BJ (cell line): Measurements from ENCODE around the gene RNF6. TPM values are rescaled to one million over a fixed set of nuclear protein-coding genes. Genes with fewer than 3 reads are reported as not detected.

Experiments used
- CTCF ChIA-PET: fragments of 350-600 bp; formaldehyde crosslinking; extraction: SDS; loops from one replicate; lab custom pipeline; 2021; ENCODE audit warnings: antibody characterized with exemption, inconsistent platforms; lab: Yijun Ruan, JAX
- POLR2A ChIA-PET: fragments of 300-600 bp; sonication (Branson Sonifier 250); formaldehyde crosslinking; extraction: SDS; loops from one replicate; lab custom pipeline; 2021; ENCODE audit warnings: antibody characterized with exemption; lab: Charles Lee
- DNase-seq: peaks from one replicate; pipeline ENCODE4 v3.0.0-alpha.2; 2011; ENCODE audit warnings: low read depth
- H3K27me3 ChIP-seq: 2 replicates; pipeline ENCODE4 v1.6.0; 2011; ENCODE audit warnings: low read length; ENCODE audit not compliant: control insufficient read depth, insufficient read depth
- H3K36me3 ChIP-seq: 2 replicates; pipeline ENCODE4 v1.5.1; 2011; ENCODE audit warnings: low read length; ENCODE audit not compliant: control insufficient read depth, insufficient read depth
- H3K4me3 ChIP-seq: 2 replicates; pipeline ENCODE4 v1.5.1; 2011; ENCODE audit warnings: low read depth, mild to moderate bottlenecking, control low read depth, low read length
- polyA minus RNA-seq: library from RNA; depleted of rRNA, polyadenylated mRNA; stranded (reverse); fragments of >200 nt; gene quantifications from 2 replicates; pipeline ENCODE4 v1.2.3, GENCODE V29; 2011; rRNA and poly(A)+ RNA removed
- polyA plus RNA-seq: library from polyadenylated mRNA; depleted of rRNA; stranded (reverse); fragments of >200 nt; gene quantifications from 2 replicates; pipeline ENCODE4 v1.2.3, GENCODE V29; 2011; rRNA removed
- TF ChIP-seq, protein P1 (sequence below): IDR thresholded peaks from 2 replicates; pipeline ENCODE4 v1.5.1; 2011; ENCODE audit warnings: low read depth, mild to moderate bottlenecking, control low read depth, inconsistent platforms, low read length, moderate library complexity; ENCODE audit not compliant: insufficient read depth

The RNF6 gene
- polyA plus RNA-seq (19.1 and 35.8 TPM in 2 replicates), polyA minus RNA-seq (18.0 and 19.1 TPM in 2 replicates)

DNA sequence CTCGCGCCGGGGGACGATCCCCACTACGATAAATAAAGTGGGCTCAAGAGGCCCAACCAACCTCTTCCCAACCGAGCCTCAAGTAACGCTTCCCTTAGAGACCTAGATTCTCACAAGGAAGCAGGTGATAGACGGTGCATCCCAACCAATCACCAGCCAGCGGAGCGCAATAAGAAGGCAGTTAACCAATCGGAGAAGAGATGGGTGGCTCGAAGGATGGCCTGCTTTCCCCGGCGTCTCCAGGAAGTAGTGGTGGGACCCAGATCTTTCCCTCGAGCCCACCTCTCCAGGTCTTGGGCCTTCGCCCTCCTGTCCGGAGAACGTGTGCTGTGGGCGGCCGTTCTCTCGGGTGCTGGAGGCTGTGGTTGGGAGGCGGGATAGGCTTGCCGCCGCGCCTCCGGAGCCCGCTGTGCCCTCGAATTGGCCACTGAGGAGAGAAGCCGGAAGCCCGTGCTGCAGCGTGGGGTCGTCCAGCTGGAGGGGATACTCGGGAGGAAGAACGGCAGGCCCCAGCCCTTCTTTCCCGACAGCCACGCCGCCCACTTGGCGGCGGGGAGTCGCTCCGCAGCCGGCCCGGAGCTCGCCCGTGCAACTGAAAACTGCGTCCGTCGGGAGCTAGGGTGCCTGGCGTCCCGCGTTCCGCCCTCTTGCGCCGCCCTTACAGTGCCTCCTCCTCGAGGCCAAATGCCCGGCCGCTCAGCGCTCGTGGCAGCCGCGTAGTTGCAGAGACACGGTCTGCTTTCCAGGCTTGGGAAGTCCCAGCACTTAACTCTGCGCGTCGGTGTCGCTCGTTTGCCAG, at the start of gene RNF6:
Gene RNF6, minus strand, starts transcription at position 594 of the 799 bp plus-strand sequence. CDS start 2,665 bp downstream, outside the sequence.
- POLR2A ChIA-PET: interaction anchor here (0.6 kb wide), 1 partner anchor 274 kb away, joined by 3 read pairs; no protein-coding TSS in a partner anchor
- TF ChIP-seq, protein P1, sequence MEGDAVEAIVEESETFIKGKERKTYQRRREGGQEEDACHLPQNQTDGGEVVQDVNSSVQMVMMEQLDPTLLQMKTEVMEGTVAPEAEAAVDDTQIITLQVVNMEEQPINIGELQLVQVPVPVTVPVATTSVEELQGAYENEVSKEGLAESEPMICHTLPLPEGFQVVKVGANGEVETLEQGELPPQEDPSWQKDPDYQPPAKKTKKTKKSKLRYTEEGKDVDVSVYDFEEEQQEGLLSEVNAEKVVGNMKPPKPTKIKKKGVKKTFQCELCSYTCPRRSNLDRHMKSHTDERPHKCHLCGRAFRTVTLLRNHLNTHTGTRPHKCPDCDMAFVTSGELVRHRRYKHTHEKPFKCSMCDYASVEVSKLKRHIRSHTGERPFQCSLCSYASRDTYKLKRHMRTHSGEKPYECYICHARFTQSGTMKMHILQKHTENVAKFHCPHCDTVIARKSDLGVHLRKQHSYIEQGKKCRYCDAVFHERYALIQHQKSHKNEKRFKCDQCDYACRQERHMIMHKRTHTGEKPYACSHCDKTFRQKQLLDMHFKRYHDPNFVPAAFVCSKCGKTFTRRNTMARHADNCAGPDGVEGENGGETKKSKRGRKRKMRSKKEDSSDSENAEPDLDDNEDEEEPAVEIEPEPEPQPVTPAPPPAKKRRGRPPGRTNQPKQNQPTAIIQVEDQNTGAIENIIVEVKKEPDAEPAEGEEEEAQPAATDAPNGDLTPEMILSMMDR: peak; percentile 16; the same call in 1 of the 2 replicates

DNA sequence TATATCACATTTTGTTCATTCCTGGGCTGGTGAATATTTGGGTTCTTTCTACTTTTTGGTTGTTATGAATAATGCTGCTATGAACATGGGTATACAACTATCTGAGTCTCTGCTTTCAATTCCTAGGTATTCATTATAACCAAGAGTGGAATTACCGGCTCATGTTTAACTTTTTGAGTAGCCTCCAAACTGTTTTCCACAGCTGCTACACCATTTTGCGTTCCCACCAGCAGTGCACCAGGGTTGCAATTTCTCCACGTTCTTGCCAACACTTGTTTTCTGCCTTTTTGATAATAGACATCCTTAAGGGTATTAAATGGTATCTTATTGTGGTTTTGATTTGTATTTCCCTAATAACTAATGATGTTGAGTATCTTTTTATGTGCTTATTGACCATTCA, 48.6 kb upstream of the RNF6 start:
- no peaks in the 10 kb centered on the region for H3K36me3 ChIP-seq
- POLR2A ChIA-PET: no interaction called here
- CTCF ChIA-PET: no interaction called here
- no peak for DNase-seq
- TF ChIP-seq, protein P1: no peak
- H3K27me3 ChIP-seq: no peaks in the 10 kb centered on the region
- H3K4me3 ChIP-seq: no peak overlapping the region

More for the DNA sequence above, at the start of gene RNF6:
- H3K4me3 ChIP-seq: peak within 1 kb of the TSS; percentile 71
- CTCF ChIA-PET: interaction anchor here (1.0 to 1.7 kb wide), 3 partner anchors 10 to 475 kb away, joined by 4 to 7 read pairs (median 7); no protein-coding TSS in a partner anchor
- no peaks in the 10 kb centered on the region for H3K27me3 ChIP-seq
- DNase-seq: peak; percentile 95
- peaks cover 6% of the 10 kb centered on the region for H3K36me3 ChIP-seq

DNA sequence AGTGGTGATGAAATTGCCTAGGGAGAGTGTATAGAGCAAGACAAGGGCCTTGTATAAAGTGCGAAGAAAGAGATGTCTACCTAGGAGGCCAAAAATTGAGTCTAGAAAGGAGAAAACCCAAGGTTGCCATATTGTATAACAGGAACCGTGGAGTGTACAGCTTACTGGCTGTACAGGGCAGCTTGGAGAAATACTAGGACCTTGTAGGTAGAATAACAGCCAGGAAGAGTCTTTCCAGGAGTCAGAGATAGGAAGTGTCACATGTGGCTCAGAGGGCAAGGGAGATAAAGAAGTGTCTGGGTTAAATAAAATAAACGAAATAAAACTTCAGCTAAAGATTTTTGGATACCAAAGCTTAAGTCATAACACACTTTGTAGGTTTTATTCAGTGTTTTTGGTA, 44.2 kb upstream of the RNF6 start:
- Histone ChIP-seq H3K36me3 (no peaks in the 10 kb centered on the region), H3K4me3 (no peak overlapping the region), H3K27me3 (no peaks in the 10 kb centered on the region)
- no peak for DNase-seq
- TF ChIP-seq, protein P1: no peak
- CTCF ChIA-PET: interaction anchor here (1.4 to 1.6 kb wide), 2 partner anchors 11 to 49 kb away, joined by 4 to 5 read pairs; no protein-coding TSS in a partner anchor
- POLR2A ChIA-PET: no interaction called here

DNA sequence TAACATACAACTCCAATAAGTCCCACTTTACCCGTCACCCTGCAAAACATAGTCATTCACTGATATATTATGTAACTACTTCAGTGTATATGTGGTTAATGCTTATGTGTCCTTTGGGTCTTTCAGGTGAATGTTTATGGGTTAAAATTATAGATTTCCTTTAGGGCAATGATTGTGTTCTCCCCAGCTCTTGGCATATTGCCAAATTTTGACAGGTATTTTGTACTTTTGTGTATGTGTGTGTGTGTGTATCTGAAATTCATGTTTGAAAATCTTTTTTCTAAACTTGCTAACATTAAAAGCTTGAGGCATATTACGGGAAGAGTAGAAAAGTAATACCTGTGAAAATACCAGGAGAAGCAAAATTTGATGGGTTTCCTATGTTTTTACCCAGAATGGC, 40.0 kb upstream of the RNF6 start:
- H3K36me3 ChIP-seq: no peaks in the 10 kb centered on the region
- ChIA-PET POLR2A (no interaction called here), CTCF (no interaction called here)
- no peaks in the 10 kb centered on the region for H3K27me3 ChIP-seq
- no peak overlapping the region for H3K4me3 ChIP-seq
- TF ChIP-seq, protein P1: no peak
- no peak for DNase-seq

DNA sequence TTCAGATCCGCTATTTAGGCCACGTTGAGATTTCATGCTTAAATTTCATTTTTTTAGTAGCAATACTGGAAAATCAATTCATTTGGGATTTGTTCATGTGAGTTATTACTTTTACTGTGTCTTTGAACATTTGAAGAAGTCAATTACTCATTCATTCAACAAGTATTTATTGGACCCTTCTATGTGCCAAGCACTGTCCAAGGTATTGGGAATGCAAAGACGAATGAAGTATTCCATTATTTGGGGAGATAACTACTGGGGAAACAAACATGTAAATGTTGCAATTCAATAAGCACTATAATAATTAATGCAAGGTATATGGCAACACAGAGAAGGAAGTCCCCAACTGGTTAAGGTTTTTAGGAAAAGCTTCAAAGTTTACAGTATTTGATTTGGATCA, 37.5 kb upstream of the RNF6 start:
- no peaks in the 10 kb centered on the region for H3K27me3 ChIP-seq
- H3K36me3 ChIP-seq: no peaks in the 10 kb centered on the region
- DNase-seq: no peak
- TF ChIP-seq, protein P1: no peak
- no peak overlapping the region for H3K4me3 ChIP-seq
- CTCF ChIA-PET: no interaction called here
- POLR2A ChIA-PET: no interaction called here
